GM12878 (cell line): ENCODE data around the gene PTPRM. TPM values are rescaled to one million over a fixed set of nuclear protein-coding genes. Genes with fewer than 3 reads are reported as not detected.

Experiments
- ATAC-seq: fragments of 200-7000 bp; cut with Tn5 transposase; 3 replicates; pipeline ENCODE4 v1.9.1; 2020; ENCODE audit warnings: mild to moderate bottlenecking, moderate library complexity
- BruUV-seq: library from RNA; stranded (reverse); fragments of 400-500 nt; replicated peaks from 2 replicates; lab custom pipeline; 2021; lab: Mats Ljungman, UMichigan
- CTCF ChIA-PET: fragments of 300-600 bp; sonication (Branson Sonifier 250); formaldehyde crosslinking; extraction: SDS; loops from one replicate; lab custom pipeline; 2021; ENCODE audit warnings: inconsistent platforms; lab: Yijun Ruan, JAX
- POLR2A ChIA-PET: fragments of 350-600 bp; formaldehyde crosslinking; extraction: SDS; loops from one replicate; lab custom pipeline; 2021; ENCODE audit warnings: inconsistent platforms; lab: Charles Lee
- RAD21 ChIA-PET: fragments of 300-600 bp; sonication (Branson Sonifier 250); formaldehyde crosslinking; loops from one replicate; lab custom pipeline; 2023; ENCODE audit warnings: antibody characterized with exemption; ENCODE audit not compliant: unreplicated experiment; lab: Charles Lee
- SMC1A ChIA-PET: fragments of 300-600 bp; sonication (Branson Sonifier 250); formaldehyde crosslinking; loops from one replicate; lab custom pipeline; 2023; ENCODE audit not compliant: unreplicated experiment, uncharacterized antibody; lab: Charles Lee
- DNase-seq: peaks from one replicate; pipeline ENCODE4 v3.0.0-alpha.2; 2011; ENCODE audit warnings: low read depth, low spot score
- FAIRE-seq: peaks from 3 replicates; lab custom pipeline; 2011; peaks lifted over from hg19 to GRCh38; lab: Jason Lieb, UNC
- H2AFZ ChIP-seq: 2 replicates; pipeline ENCODE4 v1.6.0; 2011; ENCODE audit warnings: low read depth, low read length, control low read depth; ENCODE audit not compliant: control insufficient read depth
- H3K27ac ChIP-seq: 2 replicates; pipeline ENCODE4 v1.5.1; 2011; ENCODE audit warnings: control low read depth; ENCODE audit not compliant: control insufficient read depth, insufficient read depth
- H3K27me3 ChIP-seq, 2 experiments: replicated peaks in 1 of 2; 2 replicates each; pipeline versions ENCODE4 v1.6.0 to v1.6.1; 2011; ENCODE audit warnings: low read length in 1 of 2; ENCODE audit not compliant: control insufficient read depth in 2 of 2, insufficient read depth in 2 of 2
- H3K36me3 ChIP-seq, 2 experiments: 2 replicates each; pipeline ENCODE4 v1.5.1; 2011; ENCODE audit warnings: low read length in 1 of 2; ENCODE audit not compliant: control insufficient read depth in 2 of 2, insufficient read depth in 2 of 2
- H3K4me1 ChIP-seq: 2 replicates; pipeline ENCODE4 v1.6.1; 2011; ENCODE audit warnings: mild to moderate bottlenecking, low read length, moderate library complexity, mixed read lengths; ENCODE audit not compliant: control insufficient read depth, insufficient read depth
- H3K4me2 ChIP-seq: 2 replicates; pipeline ENCODE4 v1.6.0; 2011; ENCODE audit warnings: control low read depth; ENCODE audit not compliant: control insufficient read depth, insufficient read depth
- H3K4me3 ChIP-seq: fragments of 200-600 bp; sonication (generic); 2 replicates; pipeline ENCODE4 v1.5.1; 2016
- H3K79me2 ChIP-seq: 2 replicates; pipeline ENCODE4 v1.6.0; 2011; ENCODE audit warnings: low read length; ENCODE audit not compliant: control insufficient read depth, insufficient read depth
- H3K9ac ChIP-seq: 2 replicates; pipeline ENCODE4 v1.8.0; 2011; ENCODE audit warnings: low read length, control low read depth, mixed read lengths; ENCODE audit not compliant: control insufficient read depth, insufficient read depth
- H3K9me3 ChIP-seq: replicated peaks from 3 replicates; pipeline ENCODE4 v1.5.1; 2011; ENCODE audit warnings: mild to moderate bottlenecking, low read length; ENCODE audit not compliant: control insufficient read depth, insufficient read depth
- H4K20me1 ChIP-seq: 2 replicates; pipeline ENCODE4 v1.6.0; 2011; ENCODE audit not compliant: control insufficient read depth, insufficient read depth
- BHLHE40 ChIP-seq, 2 experiments: fragments of 450-650 bp in 1 of 2; IDR thresholded peaks; 2 replicates each; pipeline ENCODE4 v1.6.1; 2011 to 2017; ENCODE audit warnings: low read depth in 2 of 2, borderline replicate concordance in 1 of 2, improper control_type of control experiment in 1 of 2, low read length in 1 of 2, mild to moderate bottlenecking in 1 of 2
- CHD4 ChIP-seq: fragments of 200-600 bp; sonication (generic); IDR thresholded peaks from 2 replicates; pipeline ENCODE4 v1.6.1; 2016; ENCODE audit warnings: mild to moderate bottlenecking
- DPF2 ChIP-seq: fragments of 450-650 bp; IDR thresholded peaks from 2 replicates; pipeline ENCODE4 v1.6.1; 2017; ENCODE audit warnings: mild to moderate bottlenecking
- FOS ChIP-seq: IDR thresholded peaks from 3 replicates; pipeline ENCODE4 v1.6.1; 2011; ENCODE audit warnings: borderline replicate concordance; ENCODE audit not compliant: insufficient read length; ENCODE audit errors: extremely low read depth
- FOXM1 ChIP-seq: IDR thresholded peaks from 2 replicates; pipeline ENCODE4 v1.6.1; 2012; ENCODE audit warnings: low read depth, mild to moderate bottlenecking, inconsistent platforms, low read length, moderate library complexity
- KAT2A ChIP-seq: conservative IDR thresholded peaks from 2 replicates; pipeline ENCODE4 v1.6.1; 2011; ENCODE audit warnings: low read depth, low read length; ENCODE audit not compliant: control insufficient read depth
- MAX ChIP-seq: IDR thresholded peaks from 2 replicates; pipeline ENCODE4 v1.6.1; 2012; ENCODE audit warnings: low read depth, low read length, improper control_type of control experiment
- TCF7 ChIP-seq: IDR thresholded peaks from 2 replicates; pipeline ENCODE4 v1.6.1; 2014; ENCODE audit warnings: antibody characterized with exemption, borderline replicate concordance
- WGBS: methylation state at CpG from one replicate; pipeline ENCODE4 v1.1.6; 2016; ENCODE audit warnings: low lambda C conversion rate; ENCODE audit not compliant: insufficient replicate concordance, insufficient coverage; ENCODE audit errors: missing lambda C conversion rate; 5-methylcytosine and 5-hydroxymethylcytosine counted together
- in situ Hi-C: fragments of 300-500 bp; cut with MboI; formaldehyde crosslinking; loops from 9 replicates; pipeline ENCODE4 v1.14.3; 2018; ENCODE audit warnings: mixed read lengths
- intact Hi-C: fragments of 100-400 bp; cut with micrococcal nuclease; formaldehyde crosslinking; loops from one replicate; pipeline ENCODE4 v1.14.2; 2022; ENCODE audit not compliant: unreplicated experiment
- polyA plus RNA-seq, 11 experiments: library from polyadenylated mRNA; depleted of rRNA in 4 of 11; unstranded in 6 of 11; stranded (reverse) in 5 of 11; fragments of >200 nt; fragmentation: Nextera tagmentation in 4 of 11; fragmentation: Illumina TruSeq in 1 of 11; extraction: Ambion mirVana in 4 of 11; extraction: Trizol in 1 of 11; gene quantifications; 1 replicate in 1 of 11; 2 replicates in 10 of 11; pipeline versions ENCODE4 v1.2.1 to v1.2.3, GENCODE V29; 2011 to 2016; ENCODE audit warnings: inconsistent platforms in 2 of 11, missing spikeins in 2 of 11, low read depth in 1 of 11
- total RNA-seq, 4 experiments: library from RNA; depleted of rRNA in 3 of 4; stranded (reverse); fragments of >200 nt in 3 of 4; fragmentation: Illumina TruSeq in 1 of 4; extraction: Trizol in 1 of 4; gene quantifications; 2 replicates each; pipeline versions ENCODE4 v1.2.1 to v1.2.3, GENCODE V29; 2013 to 2021

PTPRM gene
- total and polyA plus RNA-seq, 10 of the 15 experiments (the other 5 are each of a cell fraction or from before 2014, with no cell fraction given) = 0.07 to 22.6 (median 0.60) TPM

- no peak for ATAC-seq
- Histone ChIP-seq H3K4me3 (no peak overlapping the region), H4K20me1 (no peaks in the 10 kb centered on the region), H3K9ac (no peak overlapping the region), H3K9me3 (no peaks in the 10 kb centered on the region), H3K36me3 (no peaks in the 10 kb centered on the region), H3K79me2 (no peaks in the 10 kb centered on the region), H2AFZ (no peak overlapping the region), H3K27ac (no peak overlapping the region), H3K27me3 (no peaks in the 10 kb centered on the region), H3K4me1 (no peaks in the 10 kb centered on the region), H3K4me2 (no peak overlapping the region)
- RAD21 ChIA-PET = no interaction called here
- WGBS = 24% methylated on average over 7 of the region's 7 CpGs
- SMC1A ChIA-PET = interaction anchor here (1.0 to 1.7 kb wide), 2 partner anchors 10 to 71 kb away, joined by 3 to 5 read pairs; no protein-coding TSS in a partner anchor
- CTCF ChIA-PET = no interaction called here
- BruUV-seq = no TSS peak
- in situ Hi-C loops (no loop called here), intact Hi-C loops (no loop called here)
- POLR2A ChIA-PET = interaction anchor here (0.5 kb wide), 1 partner anchor 91 kb away, joined by 3 read pairs; no protein-coding TSS in a partner anchor
- DNase-seq = no peak
- FAIRE-seq = no peak
- no peak for TF ChIP-seq FOXM1
These were observed 438.9 kb downstream of the PTPRM start for GRCh38 chr18:8005870-8006569.

GRCh38 chr18:8006979-8007378 is 439.9 kb downstream of the PTPRM start:
- RAD21 ChIA-PET = no interaction called here
- no peak for DNase-seq
- 55% methylated on average over 3 of the region's 3 CpGs for WGBS
- Histone ChIP-seq H3K4me2 (no peak overlapping the region), H3K27ac (no peak overlapping the region), H3K9me3 (no peaks in the 10 kb centered on the region), H3K9ac (no peak overlapping the region), H3K27me3 (no peaks in the 10 kb centered on the region), H3K4me3 (no peak overlapping the region), H3K36me3 (no peaks in the 10 kb centered on the region)
- in situ Hi-C loops = no loop called here
- no TSS peak for BruUV-seq
- POLR2A ChIA-PET = no interaction called here
- SMC1A ChIA-PET = interaction anchor here (2.2 kb wide), 1 partner anchor 11 kb away, joined by 5 read pairs; no protein-coding TSS in a partner anchor
- intact Hi-C loops = no loop called here
- TF ChIP-seq BHLHE40 (IDR thresholded peaks at IDR 0.05; ENCODE audit: borderline replicate concordance in 1 of 2, low read depth in 2 of 2, low read length in 1 of 2) = no peak
- TF ChIP-seq DPF2 = no peak
- TF ChIP-seq CHD4 = no peak
- no peak for TF ChIP-seq TCF7
- TF ChIP-seq KAT2A = no peak
- TF ChIP-seq MAX = no peak
- no peak for TF ChIP-seq FOS
- TF ChIP-seq, all 136 proteins: peak for 0
- Histone ChIP-seq H3K4me1 (no peaks in the 10 kb centered on the region), H4K20me1 (no peaks in the 10 kb centered on the region), H3K79me2 (no peaks in the 10 kb centered on the region), H2AFZ (no peak overlapping the region)
- CTCF ChIA-PET = no interaction called here
- ATAC-seq = no peak
- no peak for FAIRE-seq
